HAP-1 (cell line): ENCODE results near the gene GLYATL1B.
"Not testable (repeated sequence)": the region's sequence is repeated elsewhere in the genome, so short reads cannot be mapped to it uniquely, and the experiment has no call there.

Experiments used
- DNase-seq, 2 experiments: peaks; one replicate each; pipeline ENCODE4 v3.0.0-alpha.2; 2016 to 2020; ENCODE audit warnings: low spot score in 2 of 2
- H3K27me3 ChIP-seq: fragments of 250-450 bp; sonication (Bioruptor Pico); 2 replicates; pipeline ENCODE4 v1.5.1; 2020; ENCODE audit warnings: low read depth, mild to moderate bottlenecking, moderate library complexity
- H3K36me3 ChIP-seq: fragments of 250-450 bp; sonication (Bioruptor Pico); replicated peaks from 2 replicates; pipeline ENCODE4 v1.5.1; 2020; ENCODE audit warnings: mild to moderate bottlenecking
- H3K4me1 ChIP-seq: fragments of 250-450 bp; sonication (Bioruptor Pico); 2 replicates; pipeline ENCODE4 v1.5.1; 2020; ENCODE audit warnings: mild to moderate bottlenecking
- H3K4me3 ChIP-seq: fragments of 250-450 bp; sonication (Bioruptor Pico); 2 replicates; pipeline ENCODE4 v1.5.1; 2020; ENCODE audit warnings: mild to moderate bottlenecking, moderate library complexity
- H3K9me3 ChIP-seq: fragments of 250-450 bp; sonication (Bioruptor Pico); 2 replicates; pipeline ENCODE4 v1.5.1; 2020; ENCODE audit warnings: mild to moderate bottlenecking, moderate library complexity
- in situ Hi-C: fragments of 300-500 bp; cut with MboI; formaldehyde crosslinking; loops from 3 replicates; pipeline ENCODE4 v1.14.3; 2020; ENCODE audit warnings: low sequenced_read_pairs, inconsistent platforms, mixed read lengths

Gene GLYATL1B

GRCh38 chr11:59086007-59086406 lies at the start of gene GLYATL1B:
GLYATL1B (plus strand) TSS chr11:59086307; CDS start chr11:59086307, 0 bp downstream.
- H3K4me1 ChIP-seq, H3K27me3 ChIP-seq, H3K4me3 ChIP-seq, H3K9me3 ChIP-seq, H3K36me3 ChIP-seq, in situ Hi-C loops, DNase-seq: not testable (repeated sequence)

DNA sequence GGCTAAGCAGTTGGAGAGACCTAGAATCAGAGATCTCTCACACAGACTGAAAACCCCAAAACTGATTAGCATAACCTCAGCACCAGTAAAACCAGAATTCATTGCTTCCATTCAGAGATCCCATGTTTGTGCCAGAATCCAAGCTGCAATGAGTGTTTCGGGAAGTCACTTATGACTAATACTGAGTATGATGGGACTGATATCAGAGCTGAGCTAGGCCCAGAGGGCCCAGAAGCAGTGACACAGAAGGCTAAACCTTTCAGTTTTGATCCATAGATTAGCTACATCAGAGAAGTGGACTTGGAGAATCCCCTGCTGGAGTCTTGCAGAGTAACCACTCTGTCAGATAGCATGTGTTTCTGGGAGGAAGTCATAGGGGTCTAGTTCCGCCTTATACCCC lies 49.6 kb upstream of the GLYATL1B start:
- H3K27me3 ChIP-seq, H3K9me3 ChIP-seq, DNase-seq, H3K36me3 ChIP-seq, H3K4me1 ChIP-seq, H3K4me3 ChIP-seq, in situ Hi-C loops: not testable (repeated sequence)

DNA sequence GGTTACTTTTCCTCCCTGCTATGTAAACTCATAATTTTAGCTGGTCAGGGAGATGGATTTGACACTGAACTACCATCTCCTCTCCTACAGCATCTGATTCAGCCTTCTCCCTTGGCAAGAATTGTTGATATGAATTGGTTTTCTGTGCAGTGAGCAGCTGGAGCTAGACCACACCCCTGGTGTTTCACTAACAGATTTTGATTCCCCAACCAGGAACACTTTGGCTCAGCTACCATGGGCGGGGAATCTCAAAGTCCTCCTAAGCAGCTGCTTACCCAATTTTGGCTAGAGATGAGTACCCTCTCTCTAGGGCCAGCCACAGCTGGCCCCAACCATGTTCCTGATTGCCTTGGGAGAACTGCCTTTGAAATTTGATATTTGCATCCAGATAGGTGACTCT lies 48.7 kb upstream of the GLYATL1B start:
- H3K27me3 ChIP-seq, DNase-seq, in situ Hi-C loops, H3K36me3 ChIP-seq, H3K4me3 ChIP-seq, H3K9me3 ChIP-seq, H3K4me1 ChIP-seq: not testable (repeated sequence)

GRCh38 chr11:59040607-59041006 lies 45.5 kb upstream of the GLYATL1B start:
- in situ Hi-C loops: no loop called here
- no peak for DNase-seq
- H3K9me3 ChIP-seq: no peaks in the 10 kb centered on the region
- no peak overlapping the region for H3K4me3 ChIP-seq
- no peaks in the 10 kb centered on the region for H3K36me3 ChIP-seq
- no peaks in the 10 kb centered on the region for H3K4me1 ChIP-seq
- no peaks in the 10 kb centered on the region for H3K27me3 ChIP-seq

DNA sequence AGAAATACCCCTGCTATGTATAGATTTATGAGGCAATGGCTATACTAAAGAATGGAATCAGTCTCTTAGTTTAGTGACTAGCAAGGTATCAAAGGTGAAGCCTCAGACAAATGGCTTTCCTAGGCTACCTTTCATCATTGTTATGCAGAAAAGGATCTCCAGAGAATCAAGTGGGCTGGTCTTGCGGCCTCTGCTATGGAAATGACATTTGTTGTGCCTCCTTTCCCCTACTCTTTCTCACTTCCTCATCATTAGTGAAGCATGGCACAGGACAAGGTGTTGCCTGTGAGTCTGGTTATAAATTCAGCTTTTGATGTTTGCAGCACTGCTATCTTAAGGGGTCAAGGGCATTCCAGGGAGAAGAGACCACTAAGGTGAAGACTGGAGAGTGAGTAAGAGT lies 34.7 kb upstream of the GLYATL1B start:
- H3K4me1 ChIP-seq, H3K36me3 ChIP-seq, H3K9me3 ChIP-seq, in situ Hi-C loops, H3K27me3 ChIP-seq, H3K4me3 ChIP-seq, DNase-seq: not testable (repeated sequence)

DNA sequence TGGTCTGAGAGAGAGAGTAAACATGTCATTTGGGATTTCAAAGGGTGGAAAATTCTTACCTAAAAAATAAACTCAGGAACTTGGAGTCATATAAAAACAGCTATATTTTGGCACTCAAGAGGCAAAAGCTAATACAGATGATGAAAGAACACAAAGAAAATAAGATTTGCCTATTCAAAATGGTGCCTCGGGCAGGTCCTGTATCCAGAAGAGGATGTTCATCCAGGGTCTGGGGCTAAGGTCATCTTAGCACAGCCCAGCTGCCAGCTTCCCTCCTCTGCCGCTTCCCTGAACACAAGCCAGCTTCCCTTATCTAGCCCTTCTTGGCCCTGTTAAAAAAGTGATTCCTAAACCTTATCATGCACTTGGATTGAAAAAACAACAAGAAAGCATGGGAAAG lies 33.8 kb upstream of the GLYATL1B start:
- H3K4me1 ChIP-seq, in situ Hi-C loops, H3K36me3 ChIP-seq, H3K27me3 ChIP-seq, H3K9me3 ChIP-seq, DNase-seq, H3K4me3 ChIP-seq: not testable (repeated sequence)

GRCh38 chr11:59053387-59053786 lies 32.7 kb upstream of the GLYATL1B start:
- Histone ChIP-seq H3K4me1 (no peaks in the 10 kb centered on the region; the same call in 1 of the 2 replicates), H3K4me3 (no peak overlapping the region), H3K36me3 (no peaks in the 10 kb centered on the region), H3K9me3 (no peaks in the 10 kb centered on the region), H3K27me3 (no peaks in the 10 kb centered on the region)
- DNase-seq: peak; percentile 10 to 83
- in situ Hi-C loops: no loop called here

DNA sequence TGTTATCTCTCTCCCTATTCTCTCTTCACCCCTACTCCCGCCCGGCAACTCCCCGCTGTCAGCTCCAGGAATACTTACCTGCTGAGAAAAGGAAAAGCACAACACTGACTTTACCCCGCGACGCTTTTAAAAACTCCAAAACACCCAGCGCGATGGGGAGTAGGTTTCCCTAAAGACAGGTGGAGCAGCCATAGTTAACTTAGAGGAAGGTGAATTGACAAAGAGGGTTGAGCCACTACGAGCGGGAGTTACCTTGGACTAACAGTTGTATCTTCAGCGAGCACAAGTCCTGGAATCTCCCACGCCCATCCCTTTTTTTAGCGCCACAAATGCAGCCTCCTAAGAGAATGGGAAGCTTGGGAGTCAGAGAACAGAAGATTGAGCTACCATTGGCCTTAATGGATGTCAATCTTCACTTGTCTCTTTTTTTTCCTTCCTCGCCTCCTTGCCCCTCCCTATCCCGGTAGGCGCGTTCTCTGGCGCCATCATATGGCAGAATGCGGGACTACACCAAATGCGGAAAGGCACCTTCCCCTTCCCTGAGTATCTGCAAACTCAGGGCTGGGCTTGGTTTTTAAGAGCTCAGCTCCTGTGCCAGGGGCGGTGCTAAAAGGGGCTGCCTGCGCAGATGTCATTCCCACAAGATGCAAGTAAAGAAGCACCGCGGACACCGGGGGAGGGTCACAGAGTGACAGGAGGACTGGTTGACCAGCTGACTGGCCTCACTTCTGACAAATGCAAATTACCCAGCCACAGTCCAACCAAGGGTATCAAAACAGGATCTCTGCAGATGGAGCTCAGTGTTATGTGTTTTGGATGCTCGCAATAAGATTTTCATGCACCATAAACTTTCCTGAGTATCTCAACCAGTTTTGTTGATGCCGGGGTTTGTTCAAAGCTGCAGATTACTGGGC lies 27.7 kb upstream of the GLYATL1B start:
- H3K4me1 ChIP-seq, H3K36me3 ChIP-seq, H3K9me3 ChIP-seq, in situ Hi-C loops, H3K27me3 ChIP-seq, H3K4me3 ChIP-seq: not testable (repeated sequence)
- peak; percentile 89 to 93 for DNase-seq

GRCh38 chr11:59060096-59060495 lies 26.0 kb upstream of the GLYATL1B start:
- H3K27me3 ChIP-seq, DNase-seq, H3K4me1 ChIP-seq, H3K4me3 ChIP-seq, H3K36me3 ChIP-seq, in situ Hi-C loops, H3K9me3 ChIP-seq: not testable (repeated sequence)

DNA sequence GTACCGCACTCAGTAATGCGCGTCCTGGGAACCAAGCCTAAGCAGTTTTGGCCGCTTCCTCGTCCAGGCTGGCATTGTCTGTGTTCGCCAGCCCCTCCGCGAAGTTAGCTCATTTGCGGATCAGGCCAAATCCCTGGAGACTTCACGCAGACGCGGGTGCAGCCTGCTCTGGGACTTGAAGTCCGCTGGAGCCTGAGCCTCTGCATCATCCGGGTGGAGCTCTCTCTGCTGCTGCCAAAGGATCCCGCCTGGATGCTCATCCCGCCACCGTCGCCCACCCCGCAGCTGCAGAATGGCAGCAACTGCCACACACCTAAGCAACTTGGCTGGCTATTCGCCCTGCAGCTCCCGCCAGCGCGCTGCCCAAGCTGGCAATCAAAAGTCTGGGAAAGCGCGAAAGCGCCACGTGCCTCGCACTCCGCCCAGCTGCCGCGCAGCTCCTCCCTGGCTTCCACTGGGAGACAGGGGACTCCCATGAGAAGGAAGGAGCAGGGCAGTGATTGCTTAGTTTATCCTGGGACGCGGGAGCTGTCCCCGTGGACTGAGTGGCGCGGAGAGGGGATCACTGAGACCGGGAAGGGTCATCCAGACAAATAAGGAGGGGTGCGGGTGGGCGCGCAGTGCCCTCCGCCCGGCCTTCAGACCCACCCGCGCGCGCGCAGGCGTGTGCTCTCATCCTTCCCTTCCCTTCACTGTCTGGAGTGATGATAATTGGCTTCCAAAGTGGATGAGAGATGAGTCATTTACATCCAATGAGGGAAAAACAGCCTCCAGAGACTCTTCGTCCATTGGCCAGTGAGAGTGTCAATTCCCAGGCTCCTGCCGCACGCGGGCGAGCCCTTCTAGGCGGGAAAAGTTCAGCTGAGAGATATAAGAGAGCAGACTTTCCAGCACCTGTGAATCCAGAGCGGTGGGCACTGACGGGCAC lies 23.2 kb upstream of the GLYATL1B start:
- Histone ChIP-seq H3K4me1 (no peaks in the 10 kb centered on the region; the same call in 1 of the 2 replicates), H3K36me3 (no peaks in the 10 kb centered on the region), H3K9me3 (no peaks in the 10 kb centered on the region), H3K27me3 (0 out of 2 replicates have a peak, but pooled peaks cover 2% of the 10 kb centered on the region), H3K4me3 (no peak overlapping the region)
- DNase-seq: no peak
- in situ Hi-C loops: no loop called here

DNA sequence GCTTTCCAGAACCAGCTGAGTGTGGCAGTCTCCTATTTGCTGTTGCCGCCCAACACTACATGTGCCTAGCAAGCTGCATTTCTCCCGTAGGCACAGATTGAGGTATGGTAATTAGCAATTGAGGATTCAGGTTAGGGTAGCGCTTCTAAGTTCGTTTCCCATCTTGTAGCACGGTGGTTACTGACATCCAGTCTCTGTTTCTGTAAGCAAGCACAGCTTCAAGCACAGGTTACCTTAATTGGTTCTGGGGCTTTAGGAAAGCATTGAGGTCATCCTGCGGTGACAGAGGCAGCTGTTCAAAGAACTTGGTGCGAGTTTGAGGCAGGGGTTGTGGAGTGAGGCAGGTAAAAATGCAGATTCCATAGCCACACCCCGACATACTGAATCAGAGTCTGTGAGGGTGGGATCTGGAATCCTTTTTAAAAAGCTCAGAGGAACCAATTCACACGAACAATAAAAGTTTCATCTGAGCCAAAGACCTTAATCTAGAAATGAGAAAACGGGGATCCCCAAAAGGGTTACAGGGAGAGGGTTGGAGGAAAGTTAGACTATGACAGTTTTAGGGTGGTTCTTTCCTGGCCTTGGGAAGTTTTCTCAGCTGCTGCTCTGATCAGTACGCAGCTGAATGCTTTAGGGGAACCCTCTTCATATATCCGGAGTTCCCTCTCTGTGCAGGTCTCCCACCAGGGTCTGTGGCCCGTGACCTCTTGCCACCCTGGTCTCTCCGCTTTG lies 21.9 kb upstream of the GLYATL1B start:
- H3K4me1 ChIP-seq, DNase-seq, H3K4me3 ChIP-seq, in situ Hi-C loops, H3K36me3 ChIP-seq, H3K9me3 ChIP-seq, H3K27me3 ChIP-seq: not testable (repeated sequence)

DNA sequence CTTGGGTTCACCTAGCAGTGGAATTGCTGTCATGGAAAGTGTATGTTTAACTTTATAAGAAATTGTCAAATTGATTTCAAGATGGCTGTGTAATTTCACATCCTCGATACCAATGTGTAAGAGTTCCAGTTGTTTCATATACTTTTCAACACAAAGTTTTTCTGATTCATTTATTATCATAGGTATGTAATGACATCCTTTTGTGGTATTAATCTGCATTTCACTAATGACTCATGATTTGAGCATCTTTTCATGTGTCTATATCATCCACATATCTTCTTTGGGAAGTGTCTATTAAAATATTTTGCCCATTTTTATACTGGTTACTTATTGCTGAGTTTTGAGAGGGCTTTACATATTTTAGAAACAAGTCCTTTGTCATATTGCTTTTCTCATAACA lies 17.0 kb upstream of the GLYATL1B start:
- in situ Hi-C loops: no loop called here
- Histone ChIP-seq H3K9me3 (no peaks in the 10 kb centered on the region), H3K27me3 (0 out of 2 replicates have a peak, but pooled peaks cover 2% of the 10 kb centered on the region), H3K4me1 (no peaks in the 10 kb centered on the region), H3K4me3 (no peak overlapping the region), H3K36me3 (no peaks in the 10 kb centered on the region)
- DNase-seq: no peak

DNA sequence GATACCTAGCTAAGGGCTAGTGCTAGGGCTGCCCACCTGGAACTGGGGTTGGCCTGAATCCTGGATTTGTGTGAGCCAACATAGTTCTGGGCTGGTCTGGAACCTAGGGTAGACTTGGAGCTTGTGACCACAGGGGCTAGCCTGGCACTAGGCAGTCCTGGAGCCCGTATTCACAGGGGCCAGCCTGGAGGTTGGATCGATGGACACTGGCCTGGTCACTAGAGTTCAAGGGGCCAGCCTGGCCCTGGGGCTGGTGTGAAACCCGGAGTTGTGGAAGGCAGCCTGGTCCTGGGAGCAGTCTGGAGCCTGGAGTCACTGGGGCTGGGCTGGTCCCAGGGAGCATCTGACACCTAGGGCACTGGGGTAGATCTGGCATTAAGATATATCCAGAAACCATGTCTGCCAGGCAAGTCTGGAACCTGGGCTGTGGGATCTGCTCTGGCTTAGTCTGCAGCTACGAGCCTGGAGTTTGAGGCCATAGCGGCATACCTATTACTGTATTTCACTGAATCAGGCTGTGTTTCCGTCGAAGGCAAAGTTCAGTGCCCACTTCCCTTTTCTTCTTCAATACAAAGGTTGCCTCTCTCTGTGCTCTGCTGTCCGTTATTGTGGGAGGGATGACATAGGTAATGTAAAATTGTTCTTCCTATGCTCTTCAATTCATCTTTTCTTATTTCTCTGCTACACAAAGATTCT lies 9.1 kb upstream of the GLYATL1B start:
- Histone ChIP-seq H3K4me1 (no peaks in the 10 kb centered on the region), H3K36me3 (no peaks in the 10 kb centered on the region), H3K9me3 (no peaks in the 10 kb centered on the region), H3K27me3 (no peaks in the 10 kb centered on the region), H3K4me3 (no peak overlapping the region)
- DNase-seq: no peak
- in situ Hi-C loops: no loop called here
